H9 (cell line): Measurements from ENCODE around the gene C17orf113. TPM values are rescaled to one million over a fixed set of nuclear protein-coding genes. Genes with fewer than 3 reads are reported as not detected.
A peak's percentile ranks its signal among the peaks of the same experiment; 100 is the strongest.

Experiments
- DNase-seq: peaks from one replicate; pipeline ENCODE4 v3.0.0-alpha.2; 2017
- H2AFZ ChIP-seq: one replicate; pipeline ENCODE4 v1.6.1; 2013; ENCODE audit warnings: mild to moderate bottlenecking, low read length, control low read depth, moderate library complexity
- H2AK5ac ChIP-seq: 2 replicates; pipeline ENCODE4 v1.6.1; 2013; ENCODE audit warnings: low read length, control low read depth, mixed read lengths; ENCODE audit not compliant: insufficient read length
- H2BK120ac ChIP-seq: one replicate; pipeline ENCODE4 v1.6.1; 2013; ENCODE audit warnings: low read depth, mild to moderate bottlenecking, low read length, control low read depth, inconsistent platforms; ENCODE audit not compliant: poor library complexity, severe bottlenecking
- H2BK12ac ChIP-seq: 2 replicates; pipeline ENCODE4 v1.6.1; 2013; ENCODE audit warnings: low read length, control low read depth, mixed read lengths, low read depth; ENCODE audit not compliant: insufficient read length
- H2BK15ac ChIP-seq: 2 replicates; pipeline ENCODE4 v1.6.1; 2013; ENCODE audit warnings: low read depth, low read length, control low read depth
- H2BK20ac ChIP-seq: one replicate; pipeline ENCODE4 v1.6.1; 2013; ENCODE audit warnings: low read depth, mild to moderate bottlenecking, low read length, control low read depth, inconsistent platforms; ENCODE audit not compliant: poor library complexity, severe bottlenecking
- H2BK5ac ChIP-seq: 2 replicates; pipeline ENCODE4 v1.6.1; 2013; ENCODE audit warnings: low read length, control low read depth, mixed read lengths; ENCODE audit not compliant: insufficient read length
- H3K14ac ChIP-seq: 2 replicates; pipeline ENCODE4 v1.6.1; 2013; ENCODE audit warnings: low read length, control low read depth; ENCODE audit not compliant: insufficient read depth
- H3K18ac ChIP-seq: 2 replicates; pipeline ENCODE4 v1.6.1; 2013; ENCODE audit warnings: low read depth, mild to moderate bottlenecking, mixed read lengths, low read length, control low read depth; ENCODE audit not compliant: insufficient read length
- H3K23ac ChIP-seq: 2 replicates; pipeline ENCODE4 v1.6.1; 2013; ENCODE audit warnings: low read length, control low read depth, mixed read lengths, low read depth; ENCODE audit not compliant: insufficient read length
- H3K23me2 ChIP-seq: 2 replicates; pipeline ENCODE4 v1.6.1; 2013; ENCODE audit warnings: low read depth, mild to moderate bottlenecking, mixed read lengths, low read length, control low read depth; ENCODE audit not compliant: insufficient read length, poor library complexity, severe bottlenecking
- H3K27ac ChIP-seq: 2 replicates; pipeline ENCODE4 v1.5.1; 2013; ENCODE audit warnings: low read length, control low read depth, mixed read lengths, low read depth; ENCODE audit not compliant: insufficient read length
- H3K27me3 ChIP-seq: 2 replicates; pipeline ENCODE4 v1.6.1; 2013; ENCODE audit warnings: low read length, control low read depth, inconsistent platforms; ENCODE audit not compliant: insufficient read depth
- H3K4ac ChIP-seq: 2 replicates; pipeline ENCODE4 v1.6.1; 2013; ENCODE audit warnings: low read depth, mild to moderate bottlenecking, control low read depth, inconsistent platforms, low read length, moderate library complexity
- H3K4me1 ChIP-seq: 2 replicates; pipeline ENCODE4 v1.6.1; 2013; ENCODE audit warnings: low read length, control low read depth, inconsistent platforms; ENCODE audit not compliant: insufficient read depth
- H3K4me2 ChIP-seq: 2 replicates; pipeline ENCODE4 v1.6.1; 2013; ENCODE audit warnings: low read length, control low read depth, mixed read lengths; ENCODE audit not compliant: insufficient read length, insufficient read depth
- H3K56ac ChIP-seq: 2 replicates; pipeline ENCODE4 v1.6.1; 2013; ENCODE audit warnings: low read depth, mild to moderate bottlenecking, mixed read lengths, low read length, control low read depth; ENCODE audit not compliant: insufficient read length
- H3K79me1 ChIP-seq: 2 replicates; pipeline ENCODE4 v1.6.1; 2013; ENCODE audit warnings: low read depth, mild to moderate bottlenecking, moderate library complexity, low read length, control low read depth, inconsistent platforms; ENCODE audit not compliant: insufficient read depth, poor library complexity, severe bottlenecking
- H3K79me2 ChIP-seq: 2 replicates; pipeline ENCODE4 v1.6.1; 2013; ENCODE audit warnings: low read length, control low read depth, inconsistent platforms; ENCODE audit not compliant: insufficient read depth
- H3K9ac ChIP-seq: 2 replicates; pipeline ENCODE4 v1.6.1; 2013; ENCODE audit warnings: low read length, control low read depth, mixed read lengths; ENCODE audit not compliant: insufficient read length; ENCODE audit errors: extremely low read depth
- H3K9me3 ChIP-seq: one replicate; pipeline ENCODE4 v1.6.1; 2013; ENCODE audit warnings: low read depth, low read length, inconsistent platforms; ENCODE audit not compliant: control insufficient read depth
- H3T11ph ChIP-seq: one replicate; pipeline ENCODE4 v1.6.1; 2013; ENCODE audit warnings: mild to moderate bottlenecking, low read length, control low read depth, inconsistent platforms
- H4K20me1 ChIP-seq: one replicate; pipeline ENCODE4 v1.6.1; 2013; ENCODE audit not compliant: control insufficient read depth, insufficient read length, insufficient read depth
- H4K5ac ChIP-seq: 2 replicates; pipeline ENCODE4 v1.6.1; 2013; ENCODE audit warnings: low read depth, mild to moderate bottlenecking, mixed read lengths, low read length, control low read depth; ENCODE audit not compliant: insufficient read length
- H4K8ac ChIP-seq: replicated peaks from 2 replicates; pipeline ENCODE4 v1.6.1; 2013; ENCODE audit warnings: low read length, control low read depth, mixed read lengths, low read depth; ENCODE audit not compliant: insufficient read length
- H4K91ac ChIP-seq: 2 replicates; pipeline ENCODE4 v1.6.1; 2013; ENCODE audit warnings: low read depth, mild to moderate bottlenecking, moderate library complexity, mixed read lengths, low read length, control low read depth; ENCODE audit not compliant: insufficient read length
- H3K27ac Mint-ChIP-seq, 3 experiments: 2 replicates in 2 of 3; 3 replicates in 1 of 3; pipeline ENCODE4 v1.8.0; 2020 to 2021; ENCODE audit warnings: mixed read lengths in 3 of 3, mild to moderate bottlenecking in 1 of 3, moderate library complexity in 1 of 3
- H3K27me3 Mint-ChIP-seq: 2 replicates; pipeline ENCODE4 v1.8.0; 2021; ENCODE audit warnings: low read depth, mild to moderate bottlenecking, moderate library complexity, mixed read lengths
- H3K36me3 Mint-ChIP-seq, 3 experiments: 2 replicates in 2 of 3; 3 replicates in 1 of 3; pipeline ENCODE4 v1.8.0; 2020 to 2021; ENCODE audit warnings: low read depth in 3 of 3, mixed read lengths in 3 of 3; ENCODE audit not compliant: insufficient read depth in 1 of 3
- H3K4me1 Mint-ChIP-seq, 2 experiments: 2 replicates each; pipeline ENCODE4 v1.8.0; 2020; ENCODE audit warnings: mixed read lengths in 2 of 2
- H3K4me3 Mint-ChIP-seq, 2 experiments: 2 replicates in 1 of 2; 3 replicates in 1 of 2; pipeline ENCODE4 v1.8.0; 2020 to 2021; ENCODE audit warnings: mild to moderate bottlenecking in 2 of 2, mixed read lengths in 2 of 2, moderate library complexity in 1 of 2
- H3K9me3 Mint-ChIP-seq, 2 experiments: 2 replicates in 1 of 2; 3 replicates in 1 of 2; pipeline ENCODE4 v1.8.0; 2020; ENCODE audit warnings: mild to moderate bottlenecking in 2 of 2, mixed read lengths in 2 of 2, moderate library complexity in 1 of 2
- WGBS: extraction: QIAGEN DNeasy Blood & Tissue Kit; methylation state at CpG from one replicate; pipeline ENCODE4 v1.1.7; 2013; ENCODE audit warnings: missing lambda C conversion rate, low lambda C conversion rate, mixed read lengths; ENCODE audit not compliant: insufficient read length; ENCODE audit errors: extremely low coverage; 5-methylcytosine and 5-hydroxymethylcytosine counted together
- total RNA-seq: library from RNA; stranded (reverse); gene quantifications from 2 replicates; pipeline ENCODE4 v1.2.1, GENCODE V29; 2021
- TF ChIP-seq, protein P1 (sequence below): fragments of 200-600 bp; sonication (generic); conservative IDR thresholded peaks from 3 replicates; pipeline ENCODE4 v1.8.0; 2021; ENCODE audit warnings: antibody characterized with exemption, mild to moderate bottlenecking

Gene C17orf113
- total RNA-seq, 1 experiment from 2014 or later, result 1.0 TPM

GRCh38 chr17:42039794-42040763 lies 10.3 kb downstream of the C17orf113 start:
- no peaks in the 10 kb centered on the region for H3K9me3 Mint-ChIP-seq
- H3K27ac Mint-ChIP-seq, result no peak overlapping the region
- Histone ChIP-seq H2BK120ac (no peak overlapping the region), H3K9ac (no peak overlapping the region), H2BK15ac (no peak overlapping the region), H3K9me3 (no peaks in the 10 kb centered on the region), H3K79me2 (no peaks in the 10 kb centered on the region), H3K23ac (no peak overlapping the region), H2BK12ac (no peak overlapping the region), H4K8ac (no peak overlapping the region), H3K14ac (no peak overlapping the region; the same call in 1 of the 2 replicates), H3K79me1 (no peaks in the 10 kb centered on the region), H3K4me1 (no peaks in the 10 kb centered on the region), H4K91ac (no peak overlapping the region), H4K20me1 (no peaks in the 10 kb centered on the region), H2AK5ac (no peak overlapping the region), H2BK20ac (no peak overlapping the region), H3K27me3 (no peaks in the 10 kb centered on the region), H3T11ph (no peak overlapping the region), H3K27ac (no peak overlapping the region), H2AFZ (no peak overlapping the region), H3K56ac (no peak overlapping the region), H3K18ac (no peak overlapping the region), H3K4ac (no peak overlapping the region), H3K4me2 (no peak overlapping the region), H2BK5ac (no peak overlapping the region), H4K5ac (no peak overlapping the region), H3K23me2 (no peaks in the 10 kb centered on the region)
- WGBS, result no CpG with 5 or more reads among the region's 77 CpGs
- DNase-seq, result peak; percentile 29
- H3K4me1 Mint-ChIP-seq, result peaks cover 7 to 26% of the 10 kb centered on the region in 2 experiments; a peak in 3 of 4 replicates
- H3K4me3 Mint-ChIP-seq, result no peak overlapping the region
- H3K36me3 Mint-ChIP-seq, result no peaks in the 10 kb centered on the region
- TF ChIP-seq, protein P1, sequence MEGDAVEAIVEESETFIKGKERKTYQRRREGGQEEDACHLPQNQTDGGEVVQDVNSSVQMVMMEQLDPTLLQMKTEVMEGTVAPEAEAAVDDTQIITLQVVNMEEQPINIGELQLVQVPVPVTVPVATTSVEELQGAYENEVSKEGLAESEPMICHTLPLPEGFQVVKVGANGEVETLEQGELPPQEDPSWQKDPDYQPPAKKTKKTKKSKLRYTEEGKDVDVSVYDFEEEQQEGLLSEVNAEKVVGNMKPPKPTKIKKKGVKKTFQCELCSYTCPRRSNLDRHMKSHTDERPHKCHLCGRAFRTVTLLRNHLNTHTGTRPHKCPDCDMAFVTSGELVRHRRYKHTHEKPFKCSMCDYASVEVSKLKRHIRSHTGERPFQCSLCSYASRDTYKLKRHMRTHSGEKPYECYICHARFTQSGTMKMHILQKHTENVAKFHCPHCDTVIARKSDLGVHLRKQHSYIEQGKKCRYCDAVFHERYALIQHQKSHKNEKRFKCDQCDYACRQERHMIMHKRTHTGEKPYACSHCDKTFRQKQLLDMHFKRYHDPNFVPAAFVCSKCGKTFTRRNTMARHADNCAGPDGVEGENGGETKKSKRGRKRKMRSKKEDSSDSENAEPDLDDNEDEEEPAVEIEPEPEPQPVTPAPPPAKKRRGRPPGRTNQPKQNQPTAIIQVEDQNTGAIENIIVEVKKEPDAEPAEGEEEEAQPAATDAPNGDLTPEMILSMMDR, result no peak
- no peaks in the 10 kb centered on the region for H3K27me3 Mint-ChIP-seq
